Heart left ventricle (tissue), 16 donors: ENCODE results near the gene CDKN3. TPM values are rescaled to one million over a fixed set of nuclear protein-coding genes. Genes with fewer than 3 reads are reported as not detected.
A peak's percentile ranks its signal among the peaks of the same experiment; 100 is the strongest.

Experiments used
- ATAC-seq, 4 donors: fragments of 200-7000 bp; cut with Tn5 transposase; one replicate each; pipeline ENCODE4 v1.9.1; 2020 to 2022; ENCODE audit warnings: moderate library complexity in 4 of 4, mild to moderate bottlenecking in 3 of 4, moderate number of reproducible peaks in 1 of 4
- DNase-seq, 5 donors: peaks; one replicate each; pipeline ENCODE4 v3.0.0-alpha.2; 2020
- H3K27ac ChIP-seq, 12 donors: fragments of 200-600 bp; sonication (generic) in 4 of 12; one replicate each; pipeline versions ENCODE4 v1.5.0 to v1.8.0; 2016 to 2022; ENCODE audit warnings: mild to moderate bottlenecking in 2 of 12
- H3K27me3 ChIP-seq, 9 donors: fragments of 200-600 bp; sonication (generic) in 2 of 9; one replicate each; pipeline versions ENCODE4 v1.5.1 to v1.8.0; 2016 to 2022; ENCODE audit warnings: mild to moderate bottlenecking in 3 of 9
- H3K36me3 ChIP-seq, 9 donors: fragments of 200-600 bp; sonication (generic) in 2 of 9; one replicate each; pipeline versions ENCODE4 v1.5.0 to v1.8.0; 2018 to 2022; ENCODE audit warnings: mild to moderate bottlenecking in 2 of 9
- H3K4me1 ChIP-seq, 12 donors: fragments of 200-600 bp; sonication (generic) in 4 of 12; one replicate each; pipeline versions ENCODE4 v1.5.0 to v1.8.0; 2016 to 2022; ENCODE audit warnings: mild to moderate bottlenecking in 3 of 12
- H3K4me3 ChIP-seq, 12 donors: fragments of 200-600 bp; sonication (generic) in 4 of 12; one replicate each; pipeline versions ENCODE4 v1.5.0 to v1.8.0; 2017 to 2022; ENCODE audit warnings: mild to moderate bottlenecking in 9 of 12, moderate library complexity in 4 of 12
- H3K9me3 ChIP-seq, 12 donors: fragments of 200-600 bp; sonication (generic) in 4 of 12; one replicate each; pipeline versions ENCODE4 v1.5.0 to v1.8.0; 2016 to 2022; ENCODE audit warnings: mild to moderate bottlenecking in 1 of 12
- POLR2A ChIP-seq, 2 donors: fragments of 450-650 bp; IDR thresholded peaks; one replicate each; pipeline ENCODE4 v1.6.1; 2017; ENCODE audit warnings: antibody characterized with exemption in 2 of 2, mild to moderate bottlenecking in 2 of 2, moderate library complexity in 2 of 2
- WGBS, 4 donors: extraction: QIAGEN DNeasy Blood & Tissue Kit in 2 of 4; methylation state at CpG; one replicate each; pipeline versions ENCODE4 v1.1.5 to v1.1.7; 2013 to 2018; 5-methylcytosine and 5-hydroxymethylcytosine counted together
- intact Hi-C, 10 donors: fragments of 100-400 bp; cut with DNase I; formaldehyde crosslinking; loops; one replicate each; pipeline versions ENCODE4 v1.11.1 to v1.14.2; 2022
- polyA plus RNA-seq, 2 donors: library from polyadenylated mRNA; stranded (reverse); fragments of 200-250 nt; gene quantifications; one replicate each; pipeline ENCODE4 v1.2.3, GENCODE V29; 2013
- total RNA-seq, 9 donors: library from RNA; depleted of rRNA in 2 of 9; stranded (reverse); fragments of >200 nt in 2 of 9; fragmentation: NEBNext Ultra II Directional in 3 of 9; extraction: Animal tissue kit (Norgen Biotek cat#: 25700) in 3 of 9; gene quantifications; one replicate each; pipeline versions ENCODE4 v1.1.0 to v1.2.4, GENCODE V29; 2016 to 2023
- TF ChIP-seq, protein P1 (sequence below), 12 donors: fragments of 200-600 bp; sonication (generic) in 4 of 12; IDR thresholded peaks; one replicate each; pipeline versions ENCODE4 v1.5.0 to v1.8.0; 2018 to 2022; ENCODE audit warnings: antibody characterized with exemption in 12 of 12, mild to moderate bottlenecking in 5 of 12
- donor health status: ischemic (EF 13 %, LVEDD 7.1; RV severe dilation, severe dysfunction).
- donor health status: healthy with polysubstance abuse.
- donor health status: DM: no; HTN: yes; CAD: no.
- donor health status: DM: no; HTN: no; CAD: no.
- donor health status: ischemic (EF 25% LVEDD 6.9; RV normal size, moderate dysfunction).
- donor health status: ischemic (EF 25% LVEDD 5.7; RV mildly dilated, moderate dysfunction).
- donor health status: healthy.
- donor health status: DM: yes; HTN: yes; CAD: no.
- donor health status: ischemic (EF 35%, LVEDD 5.7; RV mildly dilated, moderate dysfunction).
- donor health status: nonischemic (EF 11% LVEDD 7.7; RV severe dilation, severe dysfunction).
- donor health status: DM: yes; HTN: yes; CAD: no.
- donor health status: PGD.
- donor health status: ischemic (EF 29% LVEDD 5.4; RV normal size, mild dysfunction).
- donor health status: nonischemic (EF 23%, LVEDD 6.1; RV moderate dilation, normal function).

Gene CDKN3
- total and polyA plus RNA-seq, 11 donors: 1.9 to 25.5 (median 4.4) TPM

DNA sequence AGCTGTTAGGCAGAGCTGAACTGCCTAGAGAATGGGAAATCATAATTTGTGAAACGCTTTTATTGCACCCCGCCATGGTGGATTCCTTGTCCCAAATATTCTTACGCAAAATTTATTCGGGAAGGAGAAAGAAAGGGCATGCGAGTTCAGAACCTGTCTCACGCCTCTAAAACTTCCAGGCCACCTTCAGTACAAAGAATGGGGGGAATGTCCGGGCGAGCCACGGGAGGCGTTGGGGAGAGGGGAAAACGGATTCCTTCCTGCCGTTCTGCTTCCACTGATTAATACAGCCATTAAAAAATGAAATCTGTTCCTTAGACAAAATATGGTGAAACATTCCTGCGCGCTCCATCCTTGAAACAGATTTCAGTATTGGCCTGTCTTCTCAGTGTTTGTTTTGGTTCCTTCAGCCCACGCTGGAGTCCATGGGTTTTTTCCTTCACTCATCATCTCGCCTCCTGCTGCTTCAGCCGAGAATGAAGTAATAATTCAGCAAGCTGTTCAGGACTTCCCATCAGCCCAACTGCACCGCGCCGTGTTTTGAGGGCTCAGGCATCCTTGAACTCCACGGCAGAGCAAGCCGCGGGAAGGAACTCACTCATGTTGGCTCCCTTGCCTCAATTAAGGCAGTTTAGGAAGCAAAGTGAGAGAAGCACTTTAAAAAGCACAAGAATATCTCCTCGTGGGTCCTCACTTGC is 47.7 kb upstream of the CDKN3 start:
- no peaks in the 10 kb centered on the region for H3K27me3 ChIP-seq
- intact Hi-C loops: loop anchor here (1.0 to 10.0 kb wide), 10 partner anchors 394 to 1057 kb away; partner anchors contain the start of gene BMP4 (in 2 of the 10)
- peak; percentile 38 to 68 (median 61) for DNase-seq
- no peaks in the 10 kb centered on the region for H3K36me3 ChIP-seq
- H3K4me3 ChIP-seq: peak overlapping the region in 6 of 12 donors; percentile 13 to 45 (median 22)
- H3K9me3 ChIP-seq: peaks cover 0 to 8% (median 0%) of the 10 kb centered on the region in 12 donors
- H3K27ac ChIP-seq: peak overlapping the region in 10 of 12 donors; percentile 6 to 81 (median 61)
- TF ChIP-seq POLR2A (IDR thresholded peaks at IDR 0.05): no peak
- H3K4me1 ChIP-seq: peaks cover 0 to 30% (median 10%) of the 10 kb centered on the region in 12 donors
- ATAC-seq: peak; percentile 51 to 87 (median 77)
- 55 to 68% (median 58%) methylated on average over 24 of the region's 24 CpGs for WGBS, 4 donors

DNA sequence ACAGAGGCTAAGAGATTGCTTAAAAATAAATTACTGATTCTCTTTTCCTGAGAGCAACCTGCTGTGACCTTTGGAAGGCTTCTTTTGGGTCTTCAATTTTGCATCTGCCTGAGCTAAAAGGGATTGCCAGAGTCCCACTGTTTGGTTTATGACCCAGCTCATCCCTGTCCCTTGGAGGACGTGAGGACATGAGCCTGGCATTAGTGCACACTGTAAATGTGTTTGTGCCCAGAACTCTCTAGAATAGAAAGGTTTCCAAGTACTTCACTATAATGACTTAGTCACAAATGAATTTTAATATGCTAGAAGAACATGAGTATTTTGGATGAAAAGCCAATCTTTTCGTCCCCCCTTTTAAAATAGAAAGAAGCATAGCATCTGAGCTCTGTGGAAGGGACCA is 47.1 kb upstream of the CDKN3 start:
- WGBS, 4 donors: 33 to 52% (median 38%) methylated on average over 2 of the region's 2 CpGs
- H3K4me3 ChIP-seq: peak overlapping the region in 6 of 12 donors; percentile 13 to 45 (median 22)
- peak overlapping the region in 10 of 12 donors; percentile 6 to 81 (median 61) for H3K27ac ChIP-seq
- DNase-seq (no peak), ATAC-seq (peak; percentile 43 to 74 (median 53))
- TF ChIP-seq, protein P1, sequence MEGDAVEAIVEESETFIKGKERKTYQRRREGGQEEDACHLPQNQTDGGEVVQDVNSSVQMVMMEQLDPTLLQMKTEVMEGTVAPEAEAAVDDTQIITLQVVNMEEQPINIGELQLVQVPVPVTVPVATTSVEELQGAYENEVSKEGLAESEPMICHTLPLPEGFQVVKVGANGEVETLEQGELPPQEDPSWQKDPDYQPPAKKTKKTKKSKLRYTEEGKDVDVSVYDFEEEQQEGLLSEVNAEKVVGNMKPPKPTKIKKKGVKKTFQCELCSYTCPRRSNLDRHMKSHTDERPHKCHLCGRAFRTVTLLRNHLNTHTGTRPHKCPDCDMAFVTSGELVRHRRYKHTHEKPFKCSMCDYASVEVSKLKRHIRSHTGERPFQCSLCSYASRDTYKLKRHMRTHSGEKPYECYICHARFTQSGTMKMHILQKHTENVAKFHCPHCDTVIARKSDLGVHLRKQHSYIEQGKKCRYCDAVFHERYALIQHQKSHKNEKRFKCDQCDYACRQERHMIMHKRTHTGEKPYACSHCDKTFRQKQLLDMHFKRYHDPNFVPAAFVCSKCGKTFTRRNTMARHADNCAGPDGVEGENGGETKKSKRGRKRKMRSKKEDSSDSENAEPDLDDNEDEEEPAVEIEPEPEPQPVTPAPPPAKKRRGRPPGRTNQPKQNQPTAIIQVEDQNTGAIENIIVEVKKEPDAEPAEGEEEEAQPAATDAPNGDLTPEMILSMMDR (IDR thresholded peaks at IDR 0.05): no peak
- TF ChIP-seq POLR2A (IDR thresholded peaks at IDR 0.05): no peak
- H3K9me3 ChIP-seq: peaks cover 0 to 8% (median 0%) of the 10 kb centered on the region in 12 donors
- no peaks in the 10 kb centered on the region for H3K27me3 ChIP-seq
- intact Hi-C loops: loop anchor here (2.0 to 10.0 kb wide), 9 partner anchors 395 to 1057 kb away; partner anchors contain the start of gene BMP4 (in 2 of the 10)
- H3K4me1 ChIP-seq: peaks cover 0 to 30% (median 10%) of the 10 kb centered on the region in 12 donors
- no peaks in the 10 kb centered on the region for H3K36me3 ChIP-seq

DNA sequence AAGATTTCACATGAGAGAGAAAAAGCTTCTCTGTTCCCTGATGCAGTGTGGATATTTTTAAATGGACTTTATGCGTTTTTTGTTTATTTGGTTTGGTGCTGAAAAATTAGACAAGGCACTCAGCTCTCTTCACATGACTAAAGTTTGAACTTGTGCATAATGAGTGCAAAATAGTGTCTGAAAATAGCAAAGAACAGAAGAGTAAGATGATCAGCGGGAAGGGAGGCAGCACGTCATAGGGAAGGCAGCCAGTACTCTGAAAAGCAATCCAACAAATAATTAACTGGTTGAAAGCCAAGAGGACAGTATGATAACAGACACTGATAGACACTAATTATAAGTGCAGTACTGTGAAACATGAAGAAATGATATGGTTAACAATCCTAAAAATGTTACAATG is 46.6 kb upstream of the CDKN3 start:
- peak overlapping the region in 9 of 12 donors; percentile 6 to 81 (median 64) for H3K27ac ChIP-seq
- no peaks in the 10 kb centered on the region for H3K27me3 ChIP-seq
- peaks cover 0 to 30% (median 10%) of the 10 kb centered on the region in 12 donors for H3K4me1 ChIP-seq
- no peaks in the 10 kb centered on the region for H3K36me3 ChIP-seq
- DNase-seq (no peak), ATAC-seq (peak; percentile 33 to 59 (median 43))
- peak overlapping the region in 1 of 12 donors; percentile 45 for H3K4me3 ChIP-seq
- TF ChIP-seq, protein P1 (IDR thresholded peaks at IDR 0.05): no peak
- no peak for TF ChIP-seq POLR2A (IDR thresholded peaks at IDR 0.05)
- peaks cover 0 to 8% (median 0%) of the 10 kb centered on the region in 12 donors for H3K9me3 ChIP-seq
- 6 to 25% (median 12%) methylated on average over 3 of the region's 3 CpGs for WGBS, 4 donors
- intact Hi-C loops: no loop called here

DNA sequence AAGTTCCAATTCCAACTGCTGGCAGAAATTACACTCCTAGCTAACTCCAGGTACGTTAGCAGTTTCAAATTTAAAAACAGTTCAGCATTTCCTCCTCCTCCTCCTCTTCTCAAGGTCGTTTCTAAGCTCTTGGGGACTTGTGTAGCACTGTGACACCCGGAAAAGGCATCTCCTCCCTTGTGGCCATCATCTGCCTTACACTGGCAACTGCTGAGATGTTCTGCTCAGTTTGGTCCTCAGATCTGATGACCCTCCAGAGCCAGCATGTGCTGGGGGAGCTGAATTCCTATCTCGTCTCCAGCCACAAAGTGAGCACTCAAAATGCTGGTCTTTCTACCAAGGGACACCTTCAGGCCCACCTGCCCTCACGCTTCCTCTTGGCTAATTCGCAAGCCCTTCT is 43.5 kb upstream of the CDKN3 start:
- no peaks in the 10 kb centered on the region for H3K27me3 ChIP-seq
- WGBS, 4 donors: 74 to 83% (median 80%) methylated on average over 6 of the region's 6 CpGs
- ATAC-seq (no peak), DNase-seq (no peak)
- TF ChIP-seq, protein P1 (IDR thresholded peaks at IDR 0.05): no peak
- peaks cover 0 to 25% (median 10%) of the 10 kb centered on the region in 12 donors for H3K4me1 ChIP-seq
- peaks cover 0 to 8% (median 0%) of the 10 kb centered on the region in 12 donors for H3K9me3 ChIP-seq
- H3K36me3 ChIP-seq: no peaks in the 10 kb centered on the region
- intact Hi-C loops: no loop called here
- H3K27ac ChIP-seq: peak overlapping the region in 5 of 12 donors; percentile 4 to 46 (median 30)
- no peak overlapping the region for H3K4me3 ChIP-seq
